Globus pallidus (tissue), 1 donor: Measurements from ENCODE around the gene CCND1.
"Not testable (repeated sequence)": the region's sequence is repeated elsewhere in the genome, so short reads cannot be mapped to it uniquely, and the experiment has no call there.

Experiments
- DNase-seq: peaks from one replicate; pipeline ENCODE4 v3.0.0-alpha.2; 2015; ENCODE audit warnings: low spot score

CCND1 gene

GRCh38 chr11:69689484-69690319 lies 48.7 kb downstream of the CCND1 start:
- DNase-seq = no peak

- no peak for DNase-seq
These were observed 50.5 kb downstream of the CCND1 start for GRCh38 chr11:69691463-69691862.

- no peak for DNase-seq
These were observed 51.5 kb downstream of the CCND1 start for GRCh38 chr11:69692422-69692821.

DNA sequence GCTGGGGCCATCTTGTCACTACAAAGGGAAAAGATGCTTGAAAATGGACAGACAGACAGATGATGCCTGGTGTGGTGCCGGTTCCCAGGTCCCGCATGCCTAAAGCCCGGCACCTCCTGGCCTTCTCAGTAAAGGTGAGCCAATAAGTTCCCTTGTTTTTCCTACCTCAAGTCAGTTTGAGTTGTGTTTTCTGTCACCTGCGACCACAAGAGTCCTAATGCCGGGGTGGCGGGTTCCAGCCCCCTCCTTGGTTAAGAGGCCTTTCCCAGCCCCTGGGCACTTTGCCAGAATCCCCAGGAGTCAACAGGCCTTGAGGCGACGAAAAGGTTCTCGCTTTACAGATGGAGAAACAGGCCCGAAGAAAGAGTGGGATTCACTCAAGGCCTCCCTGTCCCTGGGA lies 53.8 kb downstream of the CCND1 start:
- no peak for DNase-seq

GRCh38 chr11:69695581-69695980 lies 54.6 kb downstream of the CCND1 start:
- DNase-seq = no peak

DNA sequence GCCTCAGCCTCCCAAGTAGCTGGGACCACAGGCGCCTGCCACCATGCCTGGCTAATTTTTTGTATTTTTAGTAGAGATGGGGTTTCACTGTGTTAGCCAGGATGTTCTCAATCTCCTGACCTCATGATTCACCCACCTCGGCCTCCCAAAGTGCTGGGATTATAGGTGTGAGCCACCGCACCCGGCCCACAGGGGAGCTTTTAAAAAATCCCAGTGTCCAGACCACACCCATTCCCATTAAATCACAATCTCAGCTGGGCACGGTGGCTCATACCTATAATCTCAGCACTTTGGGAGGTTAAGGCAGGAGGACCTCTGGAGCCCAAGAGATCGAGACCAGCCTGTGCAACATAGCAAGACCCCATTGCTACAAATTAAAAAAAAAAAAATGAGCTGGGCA lies 55.0 kb downstream of the CCND1 start:
- not testable (repeated sequence) for DNase-seq

DNA sequence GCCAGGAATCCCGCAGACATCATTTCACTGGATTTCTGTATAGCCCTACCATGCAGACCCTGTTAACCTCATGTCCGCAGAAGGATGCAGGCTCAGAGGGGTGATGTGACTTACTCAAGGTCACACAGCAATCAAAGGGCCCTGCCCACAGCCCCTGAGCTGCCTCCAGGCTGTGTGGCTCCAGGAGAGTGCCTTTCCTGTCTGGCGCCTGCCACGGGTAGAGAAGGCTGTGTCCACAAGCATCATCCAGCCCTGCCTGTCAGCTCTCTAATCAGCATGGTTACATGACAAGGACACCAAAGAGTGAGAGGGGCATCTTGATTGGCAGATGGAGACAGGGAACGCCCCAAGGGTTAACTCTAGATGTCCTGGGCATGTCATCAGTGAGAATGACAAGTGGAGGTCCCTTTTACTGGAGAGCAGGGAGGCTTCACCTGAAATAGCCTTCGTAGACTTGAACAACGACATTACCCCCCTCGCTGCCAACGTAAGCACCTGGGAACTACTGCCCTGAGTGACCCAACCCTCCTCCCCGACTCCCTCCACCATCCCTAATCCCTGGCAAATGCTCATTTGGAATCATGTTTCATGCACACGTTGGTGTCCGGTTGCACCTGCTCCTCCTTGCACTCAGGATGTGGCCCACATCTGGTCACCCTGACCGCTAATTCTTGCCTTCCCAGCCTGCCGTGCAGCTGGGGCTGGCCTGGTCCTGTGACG lies 56.0 kb downstream of the CCND1 start:
- DNase-seq = no peak

DNA sequence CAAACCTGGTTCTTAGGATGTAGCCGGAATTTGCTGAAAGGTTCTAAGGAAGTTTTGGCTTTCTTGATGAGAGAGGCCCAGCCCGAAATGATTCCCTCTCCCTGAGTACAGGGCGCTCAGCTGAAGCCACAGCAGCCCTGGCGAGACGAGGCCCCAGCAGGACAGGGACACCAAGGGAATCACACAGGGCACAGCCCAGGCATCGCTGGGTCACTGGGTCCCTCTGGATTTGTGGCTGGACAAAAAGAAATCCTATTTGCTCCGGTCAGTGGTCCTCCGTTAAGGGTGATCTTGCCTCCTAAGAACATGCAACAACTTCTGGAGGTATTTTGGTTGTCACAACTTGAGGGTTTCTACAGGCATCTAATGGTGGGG lies 56.5 kb downstream of the CCND1 start:
- DNase-seq = no peak

DNA sequence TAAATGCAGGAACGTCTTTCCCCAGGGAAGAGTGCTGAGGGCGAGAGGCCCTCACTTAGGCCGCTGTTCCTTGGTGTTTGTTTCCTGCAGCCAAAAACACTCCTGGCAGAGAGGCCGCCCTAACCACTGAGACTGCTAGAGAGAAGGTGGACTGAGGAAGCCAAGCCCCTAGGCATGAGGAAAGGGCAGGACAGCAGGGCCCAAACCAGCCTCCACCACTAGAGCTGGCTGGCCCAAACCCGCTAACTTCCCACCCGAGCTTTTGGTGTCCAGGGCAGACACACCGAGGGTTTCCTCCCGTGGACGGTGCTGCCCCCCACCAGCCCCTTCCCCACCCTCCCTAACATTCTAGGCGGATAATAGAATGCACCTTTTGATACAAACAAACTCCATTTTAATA lies 56.9 kb downstream of the CCND1 start:
- DNase-seq = no peak

GRCh38 chr11:69698362-69698761 lies 57.4 kb downstream of the CCND1 start:
- DNase-seq = no peak

DNA sequence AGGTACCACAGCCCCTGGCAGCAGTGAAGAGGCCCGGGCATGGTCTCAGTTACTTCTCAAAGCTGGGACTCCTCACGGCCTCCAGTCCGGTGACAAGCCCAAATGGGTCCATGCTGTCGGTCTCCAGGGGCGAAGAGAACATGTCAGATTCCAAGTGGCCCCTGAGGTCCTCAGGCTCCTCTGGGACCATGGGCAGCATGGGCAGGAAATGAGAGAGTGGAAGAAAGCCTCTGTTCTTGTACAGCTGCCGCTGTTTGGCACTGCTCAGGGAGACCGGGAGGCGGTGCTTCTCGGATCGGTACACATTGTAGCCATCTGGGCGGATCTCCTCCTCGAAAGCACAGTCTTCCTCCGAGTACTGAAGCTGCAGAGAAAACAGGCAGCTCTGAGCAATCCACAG lies 58.3 kb downstream of the CCND1 start:
- DNase-seq = no peak

DNA sequence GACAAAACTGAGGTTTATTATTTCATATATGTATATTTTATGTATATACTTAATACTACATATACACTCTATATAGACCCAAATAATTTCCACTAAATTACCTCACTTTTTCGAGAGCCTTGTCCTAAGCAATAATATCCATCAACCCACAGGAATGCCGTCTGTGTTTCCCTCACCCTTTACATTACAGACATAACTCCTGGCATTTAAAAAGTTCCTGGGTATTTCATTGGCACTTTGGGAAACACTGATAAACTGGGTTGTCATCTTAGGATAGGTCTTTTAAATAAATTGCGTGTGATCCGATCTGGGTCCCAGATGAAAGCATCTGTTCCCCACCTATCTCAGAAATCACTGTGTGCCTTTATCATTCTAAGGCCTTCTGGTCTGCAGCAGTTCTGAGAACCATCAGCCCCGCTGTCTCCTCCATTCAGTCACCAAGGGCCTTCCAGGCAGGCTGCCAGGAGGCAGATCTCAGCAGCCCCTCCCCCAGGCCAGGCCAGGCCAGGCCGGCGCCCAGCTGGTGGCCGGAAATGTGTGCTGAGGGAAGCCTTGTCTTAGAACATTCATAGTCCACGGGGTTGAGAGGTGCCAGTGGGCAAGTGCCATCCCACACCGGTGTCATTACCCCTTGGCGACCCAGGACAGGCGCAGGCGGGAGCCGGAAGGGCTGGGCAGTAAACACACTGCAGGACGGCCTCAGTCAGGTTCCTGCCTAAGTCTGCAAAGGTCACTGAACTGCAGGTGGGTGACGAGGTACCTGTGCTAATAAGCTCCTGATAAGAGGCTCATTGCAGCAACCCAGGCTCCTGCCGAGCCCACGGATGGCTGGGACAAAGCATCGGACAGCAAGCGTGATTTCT lies 59.6 kb downstream of the CCND1 start:
- peak; percentile 40 for DNase-seq

GRCh38 chr11:69702239-69702691 lies 61.3 kb downstream of the CCND1 start:
- DNase-seq = no peak

DNA sequence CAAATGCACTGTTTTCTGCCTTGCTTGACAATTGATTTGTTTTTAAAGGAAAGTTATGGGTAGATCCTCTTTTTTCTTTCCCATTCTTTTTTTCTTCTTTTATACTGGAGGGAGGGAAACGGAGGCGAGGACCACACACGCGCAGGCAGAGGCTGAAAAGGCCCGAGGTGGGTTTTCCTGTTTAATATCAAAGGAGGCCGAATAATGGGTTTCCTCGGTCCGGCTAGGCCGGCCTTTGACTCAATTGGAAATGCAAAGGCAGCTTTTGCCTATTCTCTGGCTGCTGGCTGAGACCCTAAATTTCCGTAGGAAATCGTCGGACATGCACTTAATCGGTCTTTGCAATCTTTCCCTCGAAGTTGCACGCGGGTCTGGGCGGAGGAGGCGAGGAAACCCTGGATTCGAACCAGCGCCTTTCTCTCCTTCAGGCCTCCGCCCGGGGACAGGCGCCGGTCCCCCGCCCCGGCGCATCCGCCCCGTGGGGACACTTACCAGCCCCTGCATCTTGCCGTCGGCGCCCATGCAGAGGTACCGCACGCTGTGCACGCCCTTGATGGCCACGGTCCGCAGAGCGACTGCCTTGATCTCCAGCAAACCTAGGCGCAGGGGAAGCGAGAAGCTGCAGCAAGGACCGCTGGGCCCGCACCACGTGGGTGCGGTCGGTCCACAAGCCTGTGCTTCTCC lies 62.0 kb downstream of the CCND1 start:
- no peak for DNase-seq

- DNase-seq = no peak
These were observed 62.5 kb downstream of the CCND1 start for GRCh38 chr11:69703453-69703767.
